ENCODE data around the gene STXBP5L.
"Not testable (repeated sequence)": the region's sequence is repeated elsewhere in the genome, so short reads cannot be mapped to it uniquely, and the experiment has no call there.

Gene STXBP5L

DNA sequence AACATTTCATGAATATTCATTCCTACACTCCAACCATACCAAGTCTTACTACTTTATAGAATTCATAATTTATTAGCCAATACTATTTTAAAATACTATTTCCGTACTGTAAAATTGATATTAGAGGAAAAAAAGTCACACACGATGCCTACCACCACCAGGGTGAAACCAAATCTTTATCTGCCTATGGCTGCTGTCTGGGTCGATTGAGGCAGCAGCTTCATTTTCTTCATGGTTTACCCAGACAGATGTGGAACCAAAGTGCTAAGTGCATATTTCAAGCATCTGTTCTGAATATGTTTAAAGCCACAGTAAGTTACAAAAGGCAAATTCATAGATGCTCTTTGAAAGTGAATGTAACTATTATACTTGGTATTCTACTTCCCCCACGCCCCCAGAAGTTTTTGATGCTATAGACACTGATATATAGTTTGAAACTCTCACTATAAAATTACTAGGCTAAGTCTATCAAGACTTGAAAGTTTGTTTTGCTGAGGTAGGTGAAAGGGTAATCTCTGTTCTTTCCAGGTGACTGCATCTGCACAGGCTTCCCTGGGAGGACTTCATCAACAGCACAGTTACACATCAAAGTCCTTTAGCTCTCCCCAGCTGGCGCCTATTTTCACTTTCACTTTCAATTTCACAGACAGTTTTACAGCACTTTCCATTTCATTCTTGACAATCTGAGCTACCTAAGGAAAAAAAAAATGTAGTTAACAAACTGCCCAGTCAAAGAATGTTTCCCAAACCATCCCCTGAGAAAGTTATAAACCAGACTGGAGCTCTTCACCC lies 523.9 kb downstream of the STXBP5L start:
- no peak overlapping the region for H3K4me3 ChIP-seq (ENCODE audit: low read depth, low read length)
- H3K9me3 ChIP-seq (ENCODE audit: severe bottlenecking) = peaks cover 14% of the 10 kb centered on the region
- TF ChIP-seq, protein P1, sequence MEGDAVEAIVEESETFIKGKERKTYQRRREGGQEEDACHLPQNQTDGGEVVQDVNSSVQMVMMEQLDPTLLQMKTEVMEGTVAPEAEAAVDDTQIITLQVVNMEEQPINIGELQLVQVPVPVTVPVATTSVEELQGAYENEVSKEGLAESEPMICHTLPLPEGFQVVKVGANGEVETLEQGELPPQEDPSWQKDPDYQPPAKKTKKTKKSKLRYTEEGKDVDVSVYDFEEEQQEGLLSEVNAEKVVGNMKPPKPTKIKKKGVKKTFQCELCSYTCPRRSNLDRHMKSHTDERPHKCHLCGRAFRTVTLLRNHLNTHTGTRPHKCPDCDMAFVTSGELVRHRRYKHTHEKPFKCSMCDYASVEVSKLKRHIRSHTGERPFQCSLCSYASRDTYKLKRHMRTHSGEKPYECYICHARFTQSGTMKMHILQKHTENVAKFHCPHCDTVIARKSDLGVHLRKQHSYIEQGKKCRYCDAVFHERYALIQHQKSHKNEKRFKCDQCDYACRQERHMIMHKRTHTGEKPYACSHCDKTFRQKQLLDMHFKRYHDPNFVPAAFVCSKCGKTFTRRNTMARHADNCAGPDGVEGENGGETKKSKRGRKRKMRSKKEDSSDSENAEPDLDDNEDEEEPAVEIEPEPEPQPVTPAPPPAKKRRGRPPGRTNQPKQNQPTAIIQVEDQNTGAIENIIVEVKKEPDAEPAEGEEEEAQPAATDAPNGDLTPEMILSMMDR (IDR thresholded peaks at IDR 0.05; ENCODE audit: low read depth, low read length) = no peak
- H3K27ac ChIP-seq = no peak overlapping the region
- peaks cover 40% of the 10 kb centered on the region for H3K36me3 ChIP-seq
- DNase-seq = no peak
- H3K27me3 ChIP-seq (ENCODE audit: insufficient read depth, low read depth, severe bottlenecking) = no peaks in the 10 kb centered on the region

- TF ChIP-seq, protein P1 (IDR thresholded peaks at IDR 0.05; ENCODE audit: low read depth, low read length) = no peak
- Histone ChIP-seq H3K4me3 (ENCODE audit: low read depth, low read length) (no peak overlapping the region), H3K27me3 (ENCODE audit: insufficient read depth, low read depth, severe bottlenecking) (no peaks in the 10 kb centered on the region), H3K36me3 (peaks cover 16% of the 10 kb centered on the region), H3K9me3 (ENCODE audit: severe bottlenecking) (no peaks in the 10 kb centered on the region), H3K27ac (no peak overlapping the region)
- no peak for DNase-seq
Observed at GRCh38 chr3:121436074-121436473, 528.1 kb downstream of the STXBP5L start.

DNA sequence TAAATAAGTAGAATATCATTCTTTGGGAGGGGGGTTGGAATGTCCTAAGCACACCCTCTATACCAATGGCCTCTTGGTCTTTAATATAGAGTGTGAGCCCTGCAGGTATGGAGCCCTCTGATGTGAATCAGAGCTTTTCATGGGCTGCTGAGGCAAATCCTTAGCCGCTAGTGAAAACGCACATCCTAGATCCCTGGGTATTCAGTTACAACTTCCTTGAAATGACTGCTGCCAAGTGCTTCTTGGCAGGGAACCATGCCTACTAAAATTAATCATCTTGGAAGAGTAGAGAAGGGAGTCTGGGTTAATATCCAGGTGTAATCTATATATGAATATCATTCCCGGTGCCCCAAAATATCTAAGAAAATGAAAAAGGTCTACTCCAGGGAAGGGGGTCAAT lies 528.6 kb downstream of the STXBP5L start:
- Histone ChIP-seq H3K27me3 (ENCODE audit: insufficient read depth, low read depth, severe bottlenecking) (no peaks in the 10 kb centered on the region), H3K27ac (no peak overlapping the region), H3K36me3 (peaks cover 15% of the 10 kb centered on the region), H3K4me3 (ENCODE audit: low read depth, low read length) (no peak overlapping the region), H3K9me3 (ENCODE audit: severe bottlenecking) (no peaks in the 10 kb centered on the region)
- no peak for DNase-seq
- TF ChIP-seq, protein P1 (IDR thresholded peaks at IDR 0.05; ENCODE audit: low read depth, low read length) = no peak

- TF ChIP-seq, protein P1 (IDR thresholded peaks at IDR 0.05; ENCODE audit: low read depth, low read length) = no peak
- peaks cover 7% of the 10 kb centered on the region for H3K36me3 ChIP-seq
Observed at GRCh38 chr3:121443456-121443855, 535.5 kb downstream of the STXBP5L start.

GRCh38 chr3:121451752-121452151 lies 543.7 kb downstream of the STXBP5L start:
- not testable (repeated sequence) for H3K27me3 ChIP-seq (ENCODE audit: insufficient read depth, low read depth, severe bottlenecking); H3K9me3 ChIP-seq (ENCODE audit: severe bottlenecking); H3K36me3 ChIP-seq; H3K27ac ChIP-seq; H3K4me3 ChIP-seq (ENCODE audit: low read depth, low read length); DNase-seq

More at GRCh38 chr3:121443456-121443855, 535.5 kb downstream of the STXBP5L start:
- DNase-seq = no peak
- Histone ChIP-seq H3K27me3 (ENCODE audit: insufficient read depth, low read depth, severe bottlenecking) (no peaks in the 10 kb centered on the region), H3K4me3 (ENCODE audit: low read depth, low read length) (no peak overlapping the region), H3K27ac (no peak overlapping the region), H3K9me3 (ENCODE audit: severe bottlenecking) (no peaks in the 10 kb centered on the region)

- no peaks in the 10 kb centered on the region for H3K27me3 ChIP-seq (ENCODE audit: insufficient read depth, low read depth, severe bottlenecking)
- DNase-seq = no peak
- TF ChIP-seq, protein P1 (IDR thresholded peaks at IDR 0.05; ENCODE audit: low read depth, low read length) = no peak
- no peak overlapping the region for H3K27ac ChIP-seq
- no peak overlapping the region for H3K4me3 ChIP-seq (ENCODE audit: low read depth, low read length)
- H3K36me3 ChIP-seq = peaks cover 36% of the 10 kb centered on the region
- no peaks in the 10 kb centered on the region for H3K9me3 ChIP-seq (ENCODE audit: severe bottlenecking)
Observed at GRCh38 chr3:121462565-121462964, 554.6 kb downstream of the STXBP5L start.
